ENCODE results near the gene UCKL1. TPM values are rescaled to one million over a fixed set of nuclear protein-coding genes. Genes with fewer than 3 reads are reported as not detected.
A peak's percentile ranks its signal among the peaks of the same experiment; 100 is the strongest.

The UCKL1 gene
- total and polyA plus RNA-seq, 4 donors, result 33.6 to 42.7 (median 36.1) TPM

- Histone ChIP-seq H3K9ac (ENCODE audit: insufficient read depth in 1 of 2, low read length in 2 of 2) (no peak overlapping the region), H3K9me3 (ENCODE audit: control insufficient read depth in 4 of 4, insufficient read depth in 3 of 4, low read length in 3 of 4) (no peaks in the 10 kb centered on the region), H3K27ac (ENCODE audit: low read depth in 1 of 2, low read length in 1 of 2) (peak overlapping the region; percentile 20 to 38), H3K4me3 (no peak overlapping the region), H3K27me3 (ENCODE audit: control insufficient read depth in 3 of 3, insufficient read depth in 3 of 3, low read length in 2 of 3) (no peaks in the 10 kb centered on the region), H3K36me3 (ENCODE audit: control insufficient read depth in 4 of 4, insufficient read depth in 4 of 4, low read length in 4 of 4) (peaks cover 0 to 5% (median 0%) of the 10 kb centered on the region in 4 donors), H3K4me1 (ENCODE audit: control insufficient read depth in 5 of 5, insufficient read depth in 5 of 5, low read length in 5 of 5) (peaks cover 4 to 59% (median 23%) of the 10 kb centered on the region in 5 donors)
- ATAC-seq (ENCODE audit: insufficient read depth, low FRiP score) (no peak), DNase-seq (no peak)
- 79 to 93% methylated on average over 9 to 15 of the region's 15 CpGs for WGBS, 2 donors
- no peak for TF ChIP-seq CTCF (IDR thresholded peaks at IDR 0.05; ENCODE audit: control extremely low read depth, extremely low read depth)
Measured at GRCh38 chr20:63952210-63952535, 4.0 kb downstream of the UCKL1 start.

- Histone ChIP-seq H3K4me1 (ENCODE audit: control insufficient read depth in 5 of 5, insufficient read depth in 5 of 5, low read length in 5 of 5) (peaks cover 4 to 55% (median 19%) of the 10 kb centered on the region in 5 donors), H3K27ac (ENCODE audit: low read depth in 1 of 2, low read length in 1 of 2) (peak overlapping the region; percentile 68 to 71), H3K9me3 (ENCODE audit: control insufficient read depth in 4 of 4, insufficient read depth in 3 of 4, low read length in 3 of 4) (no peaks in the 10 kb centered on the region), H3K4me3 (no peak overlapping the region), H3K9ac (ENCODE audit: insufficient read depth in 1 of 2, low read length in 2 of 2) (no peak overlapping the region), H3K27me3 (ENCODE audit: control insufficient read depth in 3 of 3, insufficient read depth in 3 of 3, low read length in 2 of 3) (no peaks in the 10 kb centered on the region), H3K36me3 (ENCODE audit: control insufficient read depth in 4 of 4, insufficient read depth in 4 of 4, low read length in 4 of 4) (peaks cover 0 to 5% (median 0%) of the 10 kb centered on the region in 4 donors)
- 71 to 81% methylated on average over 17 of the region's 17 CpGs for WGBS, 2 donors
- no peak for TF ChIP-seq CTCF (IDR thresholded peaks at IDR 0.05; ENCODE audit: control extremely low read depth, extremely low read depth)
- ATAC-seq (ENCODE audit: insufficient read depth, low FRiP score) (no peak), DNase-seq (no peak)
Measured at GRCh38 chr20:63951398-63952209, 4.6 kb downstream of the UCKL1 start.

GRCh38 chr20:63950701-63951397 lies 5.4 kb downstream of the UCKL1 start:
- WGBS, 2 donors, result 78 to 86% methylated on average over 20 of the region's 20 CpGs
- Histone ChIP-seq H3K27ac (ENCODE audit: low read depth in 1 of 2, low read length in 1 of 2) (peak overlapping the region; percentile 68 to 71), H3K9me3 (ENCODE audit: control insufficient read depth in 4 of 4, insufficient read depth in 3 of 4, low read length in 3 of 4) (no peaks in the 10 kb centered on the region), H3K9ac (ENCODE audit: insufficient read depth in 1 of 2, low read length in 2 of 2) (peak overlapping the region in 1 of 2 donors; percentile 19), H3K36me3 (ENCODE audit: control insufficient read depth in 4 of 4, insufficient read depth in 4 of 4, low read length in 4 of 4) (peaks cover 0 to 6% (median 1%) of the 10 kb centered on the region in 4 donors), H3K27me3 (ENCODE audit: control insufficient read depth in 3 of 3, insufficient read depth in 3 of 3, low read length in 2 of 3) (no peaks in the 10 kb centered on the region), H3K4me3 (no peak overlapping the region), H3K4me1 (ENCODE audit: control insufficient read depth in 5 of 5, insufficient read depth in 5 of 5, low read length in 5 of 5) (peaks cover 4 to 55% (median 19%) of the 10 kb centered on the region in 5 donors)
- DNase-seq (no peak), ATAC-seq (ENCODE audit: insufficient read depth, low FRiP score) (no peak)
- TF ChIP-seq CTCF (IDR thresholded peaks at IDR 0.05; ENCODE audit: control extremely low read depth, extremely low read depth), result no peak

All from lung (tissue), 12 donors.